GM12801 (cell line): ENCODE measurements around the gene ASIC3.

Experiments
- CTCF ChIP-seq: IDR thresholded peaks from one replicate; pipeline ENCODE4 v1.5.1; 2011; ENCODE audit warnings: control low read depth; ENCODE audit not compliant: insufficient read length; ENCODE audit errors: extremely low read depth

ASIC3 gene

GRCh38 chr7:151047976-151048815 lies at the start of gene ASIC3:
Gene ASIC3, plus strand, starts transcription at chr7:151048531. Its CDS starts 355 bp downstream, at chr7:151048886.
- no peak for TF ChIP-seq CTCF

GRCh38 chr7:150999001-150999400 lies 49.3 kb upstream of the ASIC3 start:
- TF ChIP-seq CTCF, result no peak

GRCh38 chr7:150999497-151000230 lies 48.7 kb upstream of the ASIC3 start:
- TF ChIP-seq CTCF, result no peak

- TF ChIP-seq CTCF, result no peak
Observed at GRCh38 chr7:151000897-151001495, 47.3 kb upstream of the ASIC3 start.

GRCh38 chr7:151001546-151001945 lies 46.8 kb upstream of the ASIC3 start:
- TF ChIP-seq CTCF, result no peak

- TF ChIP-seq CTCF, result no peak
Observed at GRCh38 chr7:151003572-151003971, 44.8 kb upstream of the ASIC3 start.

GRCh38 chr7:151005566-151005965 lies 42.8 kb upstream of the ASIC3 start:
- TF ChIP-seq CTCF, result no peak
